ENCODE results near the gene DUSP2. TPM values are rescaled to one million over a fixed set of nuclear protein-coding genes. Genes with fewer than 3 reads are reported as not detected.

DUSP2 gene
- total and polyA plus RNA-seq, 2 donors (not counting 1 experiment from before 2014, with no cell fraction given) = 69.8 to 433 TPM

GRCh38 chr2:96164459-96165184, 19.4 kb upstream of the DUSP2 start:
- no peaks in the 10 kb centered on the region for H3K27me3 ChIP-seq (replicated peaks in 1 of 4; ENCODE audit: control extremely low read depth in 1 of 4, control insufficient read depth in 3 of 4, insufficient read depth in 4 of 4, low read length in 3 of 4)
- ChIA-PET POLR2A (interaction anchor here (1.2 to 1.8 kb wide), 4 partner anchors 18 to 44 kb away, joined by 4 to 9 read pairs (median 8); partner anchors contain the start of gene STARD7), CTCF (interaction anchor here (1.6 to 17.6 kb wide), 3 partner anchors 10 to 172 kb away, joined by 6 to 1065 read pairs (median 35); partner anchors contain the start of genes ASTL and DUSP2)
- Mint-ChIP-seq H3K4me1 (peaks cover 40% of the 10 kb centered on the region), H3K27ac (peak overlapping the region; percentile 93), H3K9me3 (ENCODE audit: insufficient read depth) (peaks cover 2% of the 10 kb centered on the region), H3K27me3 (no peaks in the 10 kb centered on the region), H3K4me3 (peak overlapping the region; percentile 78)
- ATAC-seq (ENCODE audit: low read depth) (peak; percentile 71), DNase-seq (peak; percentile 55)
- H3K79me2 ChIP-seq (ENCODE audit: control insufficient read depth, insufficient read depth, low read length) = no peaks in the 10 kb centered on the region
- peak overlapping the region; percentile 64 to 82 for H3K27ac ChIP-seq (ENCODE audit: low read length in 2 of 2)
- intact Hi-C loops (cut with micrococcal nuclease) = loop anchor here (1.0 kb wide), 2 partner anchors 10 to 19 kb away; partner anchors contain the start of gene DUSP2
- peak overlapping the region; percentile 64 for H3K4me2 ChIP-seq (replicated peaks; ENCODE audit: low read depth, low read length, poor library complexity, severe bottlenecking)
- H3K36me3 ChIP-seq (replicated peaks in 1 of 2; ENCODE audit: control extremely low read depth in 1 of 2, control insufficient read depth in 1 of 2, extremely low read depth in 1 of 2, insufficient read depth in 2 of 2, low read length in 1 of 2) = no peaks in the 10 kb centered on the region
- H3K9ac ChIP-seq (ENCODE audit: low read length) = peak overlapping the region; percentile 3
- no peaks in the 10 kb centered on the region for H4K20me1 ChIP-seq (ENCODE audit: control insufficient read depth, insufficient read depth, low read length, poor library complexity, severe bottlenecking)
- H3K9me3 ChIP-seq (ENCODE audit: control extremely low read depth in 1 of 3, control insufficient read depth in 2 of 3, insufficient read depth in 1 of 3, low read length in 2 of 3) = peaks cover 0 to 5% (median 0%) of the 10 kb centered on the region in 3 donors
- TF ChIP-seq EZH2 (IDR thresholded peaks at IDR 0.05; ENCODE audit: borderline replicate concordance, insufficient read depth, low read depth, low read length, poor library complexity, severe bottlenecking) (no peak), CTCF (IDR thresholded peaks at IDR 0.05) (no peak)
- H2AFZ ChIP-seq (ENCODE audit: insufficient read depth, low read depth, low read length, poor library complexity, severe bottlenecking) = peak overlapping the region; percentile 68
- peaks cover 23 to 42% of the 10 kb centered on the region in 2 donors for H3K4me1 ChIP-seq (ENCODE audit: control insufficient read depth in 2 of 2, insufficient read depth in 2 of 2, low read length in 2 of 2)
- 64% methylated on average over 18 of the region's 18 CpGs for WGBS (ENCODE audit: insufficient coverage)
- peak overlapping the region in 2 of 5 experiments; percentile 7 to 31 for H3K4me3 ChIP-seq (ENCODE audit: control extremely low read depth in 1 of 5, extremely low read depth in 1 of 5, insufficient read depth in 1 of 5, low read depth in 2 of 5, low read length in 4 of 5)

Measured in B cell (primary cell).